ENCODE measurements around the gene KIF2A.

Gene KIF2A

GRCh38 chr5:62305715-62306322, at the start of gene KIF2A:
KIF2A (plus strand) TSS chr5:62306206; CDS start chr5:62306473, 267 bp downstream.
- peak; percentile 68 to 87 (median 85) for DNase-seq (ENCODE audit: low read depth in 3 of 3, low spot score in 1 of 3)

- no peak for DNase-seq (ENCODE audit: low read depth in 3 of 3, low spot score in 1 of 3)
Measured at GRCh38 chr5:62257020-62257367, 49.0 kb upstream of the KIF2A start.

- DNase-seq (ENCODE audit: low read depth in 3 of 3, low spot score in 1 of 3), result no peak
Measured at GRCh38 chr5:62258654-62259053, 47.4 kb upstream of the KIF2A start.

- no peak for DNase-seq (ENCODE audit: low read depth in 3 of 3, low spot score in 1 of 3)
Measured at GRCh38 chr5:62259699-62260250, 46.2 kb upstream of the KIF2A start.

GRCh38 chr5:62260513-62260912, 45.5 kb upstream of the KIF2A start:
- DNase-seq (ENCODE audit: low read depth in 3 of 3, low spot score in 1 of 3), result no peak

- no peak for DNase-seq (ENCODE audit: low read depth in 3 of 3, low spot score in 1 of 3)
Measured at GRCh38 chr5:62263401-62263800, 42.6 kb upstream of the KIF2A start.

GRCh38 chr5:62265648-62266112, 40.3 kb upstream of the KIF2A start:
- no peak for DNase-seq (ENCODE audit: low read depth in 3 of 3, low spot score in 1 of 3)

GRCh38 chr5:62266573-62266972, 39.4 kb upstream of the KIF2A start:
- DNase-seq (ENCODE audit: low read depth in 3 of 3, low spot score in 1 of 3), result no peak

- DNase-seq (ENCODE audit: low read depth in 3 of 3, low spot score in 1 of 3), result no peak
Measured at GRCh38 chr5:62268234-62268633, 37.8 kb upstream of the KIF2A start.

- no peak for DNase-seq (ENCODE audit: low read depth in 3 of 3, low spot score in 1 of 3)
Measured at GRCh38 chr5:62268792-62269191, 37.2 kb upstream of the KIF2A start.

GRCh38 chr5:62271370-62271769, 34.6 kb upstream of the KIF2A start:
- DNase-seq (ENCODE audit: low read depth in 3 of 3, low spot score in 1 of 3), result no peak

GRCh38 chr5:62271870-62272269, 34.1 kb upstream of the KIF2A start:
- DNase-seq (ENCODE audit: low read depth in 3 of 3, low spot score in 1 of 3), result no peak

GRCh38 chr5:62273687-62274086, 32.3 kb upstream of the KIF2A start:
- DNase-seq (ENCODE audit: low read depth in 3 of 3, low spot score in 1 of 3), result no peak

GRCh38 chr5:62275581-62275980, 30.4 kb upstream of the KIF2A start:
- DNase-seq (ENCODE audit: low read depth in 3 of 3, low spot score in 1 of 3), result no peak

- no peak for DNase-seq (ENCODE audit: low read depth in 3 of 3, low spot score in 1 of 3)
Measured at GRCh38 chr5:62281411-62281810, 24.6 kb upstream of the KIF2A start.

GRCh38 chr5:62282064-62282463, 23.9 kb upstream of the KIF2A start:
- DNase-seq (ENCODE audit: low read depth in 3 of 3, low spot score in 1 of 3), result no peak

GRCh38 chr5:62283005-62283404, 23.0 kb upstream of the KIF2A start:
- no peak for DNase-seq (ENCODE audit: low read depth in 3 of 3, low spot score in 1 of 3)

- DNase-seq (ENCODE audit: low read depth in 3 of 3, low spot score in 1 of 3), result no peak
Measured at GRCh38 chr5:62283861-62284260, 22.1 kb upstream of the KIF2A start.

- peak in 1 of 3 donors; percentile 37 for DNase-seq (ENCODE audit: low read depth in 3 of 3, low spot score in 1 of 3)
Measured at GRCh38 chr5:62284946-62285891, 20.8 kb upstream of the KIF2A start.

GRCh38 chr5:62286834-62287233, 19.2 kb upstream of the KIF2A start:
- DNase-seq (ENCODE audit: low read depth in 3 of 3, low spot score in 1 of 3), result no peak

GRCh38 chr5:62287237-62287636, 18.8 kb upstream of the KIF2A start:
- DNase-seq (ENCODE audit: low read depth in 3 of 3, low spot score in 1 of 3), result no peak

GRCh38 chr5:62288118-62288517, 17.9 kb upstream of the KIF2A start:
- DNase-seq (ENCODE audit: low read depth in 3 of 3, low spot score in 1 of 3), result no peak
